NCI-H2227 (cell line): Measurements from ENCODE around the gene SIGLEC8.
"Not testable (repeated sequence)": the region's sequence is repeated elsewhere in the genome, so short reads cannot be mapped to it uniquely, and the experiment has no call there.

Experiments
- DNase-seq: peaks from one replicate; lab custom pipeline; 2025; ENCODE audit not compliant: unreplicated experiment; lab: John Stamatoyannopoulos, UW

The SIGLEC8 gene

GRCh38 chr19:51458051-51458645, at the start of gene SIGLEC8:
SIGLEC8 (minus strand) TSS chr19:51458454; CDS start chr19:51458387, 67 bp downstream.
- no peak for DNase-seq

GRCh38 chr19:51507640-51508058, 49.4 kb upstream of the SIGLEC8 start:
- DNase-seq, result no peak

- no peak for DNase-seq
Measured at GRCh38 chr19:51507192-51507591, 48.9 kb upstream of the SIGLEC8 start.

GRCh38 chr19:51505904-51506303, 47.6 kb upstream of the SIGLEC8 start:
- no peak for DNase-seq

GRCh38 chr19:51503896-51504295, 45.6 kb upstream of the SIGLEC8 start:
- DNase-seq, result no peak

GRCh38 chr19:51503286-51503817, 45.1 kb upstream of the SIGLEC8 start:
- no peak for DNase-seq

GRCh38 chr19:51501594-51502263, 43.5 kb upstream of the SIGLEC8 start, which contains the start of gene SIGLEC12:
SIGLEC12 (minus strand) TSS chr19:51501800; CDS start chr19:51501733, 67 bp downstream.
- DNase-seq, result no peak

- DNase-seq, result not testable (repeated sequence)
Measured at GRCh38 chr19:51500931-51501330, 42.7 kb upstream of the SIGLEC8 start.

- DNase-seq, result no peak
Measured at GRCh38 chr19:51497666-51498065, 39.4 kb upstream of the SIGLEC8 start.

GRCh38 chr19:51493776-51494175, 35.5 kb upstream of the SIGLEC8 start:
- no peak for DNase-seq

GRCh38 chr19:51491586-51491985, 33.3 kb upstream of the SIGLEC8 start:
- no peak for DNase-seq

- DNase-seq, result peak; percentile 3
Measured at GRCh38 chr19:51490676-51491075, 32.4 kb upstream of the SIGLEC8 start.

GRCh38 chr19:51489113-51489512, 30.9 kb upstream of the SIGLEC8 start:
- DNase-seq, result no peak

GRCh38 chr19:51488491-51488890, 30.2 kb upstream of the SIGLEC8 start:
- DNase-seq, result no peak

GRCh38 chr19:51485960-51486660, 27.9 kb upstream of the SIGLEC8 start:
- DNase-seq, result no peak

GRCh38 chr19:51480590-51480989, 22.3 kb upstream of the SIGLEC8 start:
- DNase-seq, result no peak

- DNase-seq, result no peak
Measured at GRCh38 chr19:51479531-51480331, 21.5 kb upstream of the SIGLEC8 start.

- DNase-seq, result no peak
Measured at GRCh38 chr19:51478381-51479234, 20.4 kb upstream of the SIGLEC8 start, which contains the start of gene CEACAM18. CEACAM18 (plus strand) TSS chr19:51478539.

GRCh38 chr19:51477344-51477743, 19.1 kb upstream of the SIGLEC8 start:
- DNase-seq, result no peak

- DNase-seq, result no peak
Measured at GRCh38 chr19:51476164-51476563, 17.9 kb upstream of the SIGLEC8 start.
